ENCODE data around the gene ATP5PD.
A peak's percentile ranks its signal among the peaks of the same experiment; 100 is the strongest.
"Not testable (repeated sequence)": the region's sequence is repeated elsewhere in the genome, so short reads cannot be mapped to it uniquely, and the experiment has no call there.

ATP5PD gene

DNA sequence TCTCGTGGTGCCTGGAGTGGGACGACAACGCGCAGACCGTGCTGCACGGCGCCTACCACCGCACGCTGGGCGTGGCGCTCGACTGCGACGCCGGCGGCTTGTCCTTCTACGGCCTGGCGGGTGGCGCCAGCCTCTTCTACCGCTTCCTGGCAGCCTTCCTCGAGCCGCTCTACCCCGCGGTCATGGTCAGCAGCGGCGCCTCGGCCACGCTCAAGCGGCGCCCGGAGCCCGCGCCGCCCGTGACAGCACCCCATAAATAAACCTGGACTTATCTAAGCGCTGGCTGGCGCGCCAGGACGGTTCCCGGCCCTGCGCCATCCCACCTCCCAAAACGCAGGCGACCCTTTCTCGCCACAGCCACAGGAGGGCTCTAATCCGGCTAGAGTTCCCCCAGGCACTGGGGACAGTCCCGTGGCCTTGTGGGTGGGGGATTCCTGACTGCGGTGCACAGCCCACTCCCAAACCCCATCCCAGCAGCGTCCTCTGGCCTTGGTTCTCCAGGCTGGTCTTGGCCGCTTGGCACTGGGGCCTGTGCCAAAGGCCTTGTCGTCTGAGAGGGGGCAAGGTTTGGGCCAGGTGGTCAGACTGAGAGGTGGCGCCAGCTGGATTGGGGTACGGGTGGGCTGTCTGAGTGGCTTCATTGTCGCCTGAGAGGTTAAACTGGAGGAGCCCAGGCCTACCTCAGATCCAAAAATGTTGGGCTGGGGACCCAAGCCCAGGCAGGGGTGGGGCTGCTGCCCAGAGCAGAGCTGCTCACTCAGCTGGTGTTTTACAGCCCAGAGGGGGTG lies 30.9 kb upstream of the ATP5PD start:
- DNase-seq (ENCODE audit: low read depth) = peak; percentile 70

DNA sequence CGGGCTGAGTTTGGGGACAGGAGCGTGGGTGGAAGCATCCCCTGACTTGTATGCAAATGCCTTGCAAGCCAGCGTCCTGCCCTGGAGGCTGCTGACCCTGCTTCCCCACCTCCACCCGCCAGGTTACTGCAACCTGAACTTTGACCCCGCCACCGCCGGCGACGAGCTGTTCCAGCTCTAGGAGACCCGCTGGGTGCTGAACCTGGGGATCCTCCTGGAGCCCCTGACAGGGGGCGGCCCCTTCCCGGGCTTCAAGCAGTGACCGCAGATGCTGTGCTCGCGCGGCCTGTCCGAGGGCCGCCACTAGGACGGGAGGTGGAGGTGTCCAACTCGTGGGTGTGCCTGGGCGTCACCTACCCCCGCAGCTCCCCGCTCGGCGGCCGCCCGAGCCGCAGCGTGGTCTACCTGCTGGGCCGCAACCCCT lies 30.3 kb upstream of the ATP5PD start:
- no peak for DNase-seq (ENCODE audit: low read depth)

DNA sequence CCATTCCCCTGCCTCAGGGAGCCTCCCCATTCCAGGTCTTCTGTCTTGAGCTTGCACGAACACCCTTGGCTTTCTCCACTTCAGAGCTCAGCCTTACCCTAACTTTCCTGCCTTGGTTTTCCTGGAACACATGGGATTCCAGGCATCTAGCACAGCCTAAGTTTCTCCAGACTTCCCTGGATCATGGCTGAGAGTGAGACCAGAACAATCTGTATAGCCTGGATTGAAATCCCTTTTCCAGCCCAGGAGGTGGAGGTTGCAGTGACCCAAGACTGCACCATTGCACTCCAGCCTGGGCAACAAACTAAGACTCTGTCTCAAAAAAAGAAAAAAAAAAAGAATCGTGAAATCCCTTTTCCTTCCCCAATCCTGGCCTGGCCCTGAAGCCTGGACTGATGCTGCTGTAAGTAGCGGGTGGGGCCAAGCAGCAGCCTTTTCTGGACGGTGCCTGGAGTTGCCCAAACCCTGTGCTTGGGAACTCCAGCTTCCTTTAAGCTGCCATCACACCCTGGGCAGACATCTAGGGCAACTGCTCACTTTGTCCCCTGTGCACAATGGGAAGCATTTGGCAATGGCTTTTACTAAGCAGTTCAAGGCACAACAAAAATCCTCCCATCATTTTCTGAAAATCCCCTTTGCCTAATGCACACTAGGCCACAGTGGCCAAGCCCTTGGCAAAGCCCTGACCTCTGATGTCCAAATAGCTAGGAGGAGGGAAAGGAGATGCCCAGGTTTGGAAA lies 29.0 kb upstream of the ATP5PD start:
- no peak for DNase-seq (ENCODE audit: low read depth)

DNA sequence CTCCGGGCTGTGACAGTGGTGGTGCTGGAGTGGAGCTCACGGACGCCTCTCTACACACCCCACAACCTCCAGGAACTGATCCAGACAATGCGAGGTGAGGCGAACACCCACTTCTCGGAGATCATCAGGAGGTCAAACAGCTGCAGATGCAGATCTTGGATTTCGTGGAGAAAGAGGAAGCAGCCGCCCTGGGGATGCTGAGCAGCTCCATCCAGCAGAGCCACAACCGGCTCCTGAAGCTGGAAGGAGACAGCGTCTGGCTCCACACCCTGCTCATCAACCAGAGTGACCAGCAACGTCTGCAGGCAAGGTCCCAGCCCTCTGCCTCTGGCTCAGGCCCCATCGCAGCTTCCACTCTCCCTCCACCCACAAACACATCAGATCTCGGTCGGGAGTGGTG lies 27.8 kb upstream of the ATP5PD start:
- DNase-seq (ENCODE audit: low read depth) = peak; percentile 61

DNA sequence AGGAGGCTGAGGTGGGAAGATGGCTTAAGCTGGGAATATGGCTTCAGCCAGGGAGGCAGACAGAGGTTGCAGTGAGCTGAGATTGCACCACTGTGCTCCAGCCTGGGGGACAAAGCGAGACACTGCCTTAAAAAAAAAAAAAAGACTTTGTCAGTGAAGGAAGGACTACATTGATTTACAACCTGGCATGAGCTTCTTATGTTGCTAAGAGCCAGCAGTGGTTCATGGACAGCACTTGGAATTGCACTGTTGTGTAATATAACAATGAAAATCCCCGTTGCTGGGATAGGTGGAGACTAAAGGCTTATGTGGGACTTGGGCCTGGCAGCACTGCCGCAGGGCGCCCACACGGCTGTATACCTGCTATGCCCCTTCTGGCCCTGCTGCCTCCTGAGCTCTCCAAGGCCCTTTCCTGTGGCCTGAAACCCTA lies 26.9 kb upstream of the ATP5PD start:
- no peak for DNase-seq (ENCODE audit: low read depth)

DNA sequence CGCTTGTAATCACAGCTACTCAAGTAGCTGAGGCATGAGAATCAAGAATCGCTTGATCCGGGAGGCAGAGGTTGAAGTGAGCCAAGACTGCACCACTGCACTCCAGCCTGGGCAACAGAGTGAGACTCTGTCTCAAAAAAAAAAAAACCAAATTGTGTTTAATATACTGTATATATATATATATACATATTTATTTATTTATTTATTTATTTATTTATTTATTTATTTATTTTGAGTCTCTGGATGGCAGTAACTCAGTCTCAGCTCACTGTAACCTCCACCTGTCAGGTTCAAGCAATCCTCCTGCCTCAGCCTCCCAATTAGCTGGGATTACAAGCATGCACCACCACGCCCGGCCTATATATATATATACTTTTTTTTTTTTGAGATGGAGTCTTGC lies 26.1 kb upstream of the ATP5PD start:
- DNase-seq (ENCODE audit: low read depth) = not testable (repeated sequence)

DNA sequence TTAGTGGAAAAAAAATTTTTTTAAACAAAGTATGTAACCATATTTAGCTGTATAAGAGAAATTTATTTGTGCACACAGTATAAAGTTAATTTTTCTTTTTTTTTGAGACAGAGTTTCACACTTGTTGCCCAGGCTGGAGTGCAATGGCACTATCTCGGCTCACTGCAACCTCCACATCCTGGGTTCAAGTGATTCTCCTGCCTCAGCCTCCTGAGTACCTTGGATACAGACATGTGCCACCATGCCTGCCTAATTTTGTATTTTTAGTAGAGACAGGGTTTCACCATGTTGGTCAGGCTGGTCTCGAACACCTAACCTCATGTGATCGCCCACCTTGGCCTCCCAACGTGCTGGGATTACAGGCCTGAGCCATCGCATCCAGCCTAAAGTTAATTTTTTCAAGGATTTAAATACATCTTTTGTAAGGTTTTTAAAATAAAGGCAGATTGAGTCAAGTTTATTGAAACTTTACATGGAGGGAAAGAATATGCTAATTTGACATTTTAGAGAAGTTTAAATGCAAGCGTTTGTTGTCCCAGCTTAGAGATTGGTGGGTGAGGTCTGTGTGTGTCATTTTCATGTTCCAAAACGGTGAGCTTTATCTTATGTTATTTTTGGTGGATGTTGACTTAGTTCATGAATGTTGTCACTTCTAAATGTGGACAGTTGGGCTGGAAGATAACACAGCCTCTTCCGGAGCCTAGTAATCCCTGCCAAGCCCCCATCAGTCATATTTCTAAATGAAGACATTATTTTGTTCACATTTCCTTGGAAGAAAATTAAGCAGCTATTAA lies 24.9 kb upstream of the ATP5PD start:
- not testable (repeated sequence) for DNase-seq (ENCODE audit: low read depth)

DNA sequence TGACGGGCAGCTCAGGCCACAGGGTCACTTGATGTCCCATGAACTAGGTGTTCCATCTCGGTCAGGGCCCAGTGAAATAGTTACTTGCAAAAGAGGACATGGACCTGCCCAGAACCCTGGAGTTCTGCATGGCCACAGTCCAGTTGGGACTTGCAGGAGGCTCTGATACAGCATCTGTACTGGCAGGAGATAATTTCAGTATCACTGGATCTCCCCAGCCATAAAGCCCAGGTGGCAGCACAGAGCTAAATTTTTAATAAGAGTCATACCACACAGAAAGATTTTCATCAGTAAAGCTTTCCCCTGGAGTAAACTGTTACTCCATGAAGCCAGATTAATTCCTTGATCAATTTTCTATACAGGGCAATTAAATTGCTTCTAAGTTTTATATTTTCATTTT lies 23.0 kb upstream of the ATP5PD start:
- DNase-seq (ENCODE audit: low read depth) = no peak

DNA sequence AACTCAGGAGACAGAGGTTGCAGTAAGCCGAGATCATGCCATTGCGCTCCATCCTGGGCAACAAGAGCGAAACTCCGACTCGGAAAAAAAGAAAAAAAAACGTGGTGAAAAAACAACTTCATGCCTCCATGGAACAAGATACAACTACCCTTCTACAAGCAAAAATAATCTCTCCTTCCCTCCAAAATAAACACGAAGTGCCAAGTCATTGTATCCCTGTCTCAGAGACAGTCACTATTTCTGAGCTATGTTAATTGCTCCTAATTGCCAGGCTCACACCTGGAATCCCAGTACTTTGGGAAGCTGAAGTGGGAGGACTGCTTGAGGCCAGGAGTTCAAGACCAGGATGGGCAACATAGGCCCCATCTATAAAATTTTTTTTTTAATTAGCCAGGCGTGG lies 22.0 kb upstream of the ATP5PD start:
- no peak for DNase-seq (ENCODE audit: low read depth)

DNA sequence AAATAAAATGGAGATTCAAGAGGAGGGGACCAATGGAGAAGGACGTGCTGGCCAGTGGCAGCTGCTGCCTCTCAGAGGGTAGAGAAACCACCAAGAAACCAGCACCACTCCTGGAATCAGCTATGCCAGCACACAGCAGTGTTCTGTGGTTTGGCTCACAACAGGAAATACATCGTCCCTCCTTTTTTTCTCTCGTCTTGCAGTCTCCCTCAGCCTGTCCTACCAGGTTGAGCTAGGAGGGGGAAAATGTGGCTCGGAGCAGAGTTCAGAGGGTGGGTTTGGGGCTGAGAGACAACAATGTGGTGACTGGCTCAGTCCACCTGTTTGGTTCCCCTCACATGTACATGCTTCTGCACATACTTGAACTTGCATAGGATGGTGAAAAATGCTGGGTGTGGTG lies 21.1 kb upstream of the ATP5PD start:
- DNase-seq (ENCODE audit: low read depth) = no peak

DNA sequence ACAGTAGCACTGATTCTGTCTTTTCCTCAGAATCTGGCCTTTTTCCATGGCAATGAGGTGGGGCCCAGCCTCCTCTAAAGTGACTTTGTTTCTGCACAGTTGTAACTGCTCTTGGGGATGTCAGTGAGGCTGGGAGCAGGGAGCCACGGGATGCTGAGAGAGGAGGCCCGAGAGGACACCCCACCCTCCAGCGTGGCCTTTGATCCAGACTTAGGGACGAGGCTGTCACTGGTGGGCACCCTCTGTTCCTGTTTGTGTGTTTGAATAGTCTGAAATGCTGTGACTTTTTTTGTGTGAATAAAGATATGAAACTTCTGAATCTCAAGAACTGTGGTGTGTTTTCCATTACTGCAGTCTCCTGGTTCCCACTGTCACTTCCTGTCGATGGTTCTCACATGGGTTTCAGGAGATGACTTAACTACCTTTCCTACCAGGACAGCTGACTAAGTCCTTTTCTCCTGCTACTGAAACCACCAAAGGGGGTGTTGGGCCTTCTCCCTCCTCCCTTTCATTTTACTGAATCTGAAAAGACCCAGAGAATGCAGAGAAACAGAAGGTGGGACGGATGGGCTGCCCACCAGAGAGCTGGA lies 18.9 kb upstream of the ATP5PD start:
- no peak for DNase-seq (ENCODE audit: low read depth)

DNA sequence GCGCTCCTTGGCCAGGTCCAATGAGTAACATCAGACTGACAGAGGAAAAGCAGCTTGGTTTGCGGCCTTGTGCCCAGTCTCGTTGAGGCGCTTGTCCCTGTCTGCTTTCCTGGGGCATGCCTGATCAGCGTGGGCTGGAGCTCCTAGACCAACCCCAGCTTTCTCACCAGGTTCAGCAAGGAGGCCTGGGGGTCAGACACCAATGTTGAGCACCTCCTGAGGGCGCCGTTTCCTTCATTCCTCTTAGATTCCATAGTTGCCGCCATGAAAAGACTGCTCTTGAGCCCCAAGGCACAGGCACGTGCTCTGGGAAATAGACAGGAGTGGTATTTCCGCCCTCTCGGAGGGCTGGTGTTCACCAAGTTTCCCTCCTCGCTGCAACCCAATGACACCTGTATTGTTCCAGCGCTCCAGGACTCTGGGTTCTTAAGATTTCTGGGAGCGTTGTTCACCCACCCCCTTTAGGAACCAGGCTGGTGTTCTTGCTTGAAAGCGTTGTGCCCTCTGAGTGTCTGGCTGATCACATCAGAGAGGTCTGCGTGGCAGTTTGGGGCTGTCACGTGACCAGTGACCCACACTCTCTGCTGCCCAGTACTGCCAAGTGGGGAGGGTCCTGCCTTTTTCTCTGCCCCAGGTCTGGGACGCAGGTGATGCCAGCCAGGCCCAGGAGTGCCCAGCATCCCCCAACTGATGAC lies 18.2 kb upstream of the ATP5PD start:
- DNase-seq (ENCODE audit: low read depth) = no peak

DNA sequence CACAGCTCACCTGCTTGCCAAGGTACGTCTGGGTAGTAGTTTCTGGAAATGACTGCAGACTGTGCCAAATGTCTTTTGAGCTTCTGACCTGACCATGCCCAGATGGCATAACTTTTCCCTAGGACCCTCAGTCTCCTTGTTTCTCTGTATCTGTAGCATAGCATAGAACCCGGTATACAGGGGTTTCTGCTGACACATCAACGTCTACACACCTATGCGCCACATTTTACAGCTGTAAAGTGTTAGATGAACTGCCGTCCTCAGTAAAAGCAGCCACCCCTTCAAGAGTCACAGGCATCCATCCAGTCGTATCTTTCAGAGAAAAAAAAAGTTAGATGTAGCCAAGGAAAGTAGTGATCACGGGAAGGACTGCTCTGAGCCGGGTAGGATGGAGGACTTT lies 17.7 kb upstream of the ATP5PD start:
- DNase-seq (ENCODE audit: low read depth) = no peak

DNA sequence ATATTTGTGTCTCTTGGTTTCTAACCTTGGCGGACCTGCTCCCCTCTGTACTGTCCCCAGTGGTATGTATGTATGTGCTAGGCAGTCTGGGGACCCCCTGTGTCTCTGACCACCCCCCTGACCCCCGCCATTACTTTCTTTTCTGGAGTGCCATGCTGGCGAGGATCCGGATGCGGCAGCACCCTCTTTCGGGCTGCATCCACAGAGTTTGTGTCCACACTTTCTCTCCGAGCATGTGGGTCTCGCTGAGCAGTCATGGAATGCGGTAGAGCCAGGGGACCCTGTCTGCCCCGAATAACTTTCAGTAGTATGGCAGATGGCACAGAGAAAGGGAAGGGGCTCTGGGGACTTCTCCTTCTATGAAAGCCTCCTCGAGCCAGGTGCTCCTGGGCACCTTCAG lies 17.3 kb upstream of the ATP5PD start:
- DNase-seq (ENCODE audit: low read depth) = no peak

DNA sequence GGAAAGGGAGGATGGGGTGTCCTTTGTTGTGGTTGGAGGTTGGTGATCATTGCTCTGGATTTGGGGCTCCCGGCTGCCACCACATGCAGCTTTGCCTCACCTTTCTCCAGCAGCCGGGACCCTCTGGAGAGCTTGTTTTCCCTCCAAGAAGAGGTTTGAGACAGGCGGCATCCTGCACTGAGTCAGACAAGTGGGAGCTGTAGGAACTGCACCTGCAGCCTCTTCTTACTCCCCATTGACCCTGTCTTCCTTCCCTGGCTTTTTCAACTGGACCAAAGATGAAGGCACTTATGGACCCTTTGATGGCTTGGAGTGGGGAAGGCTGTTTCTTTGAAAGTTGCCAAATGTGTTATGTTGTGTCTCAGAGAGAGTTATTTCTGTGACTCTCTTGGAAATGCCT lies 16.9 kb upstream of the ATP5PD start:
- no peak for DNase-seq (ENCODE audit: low read depth)

DNA sequence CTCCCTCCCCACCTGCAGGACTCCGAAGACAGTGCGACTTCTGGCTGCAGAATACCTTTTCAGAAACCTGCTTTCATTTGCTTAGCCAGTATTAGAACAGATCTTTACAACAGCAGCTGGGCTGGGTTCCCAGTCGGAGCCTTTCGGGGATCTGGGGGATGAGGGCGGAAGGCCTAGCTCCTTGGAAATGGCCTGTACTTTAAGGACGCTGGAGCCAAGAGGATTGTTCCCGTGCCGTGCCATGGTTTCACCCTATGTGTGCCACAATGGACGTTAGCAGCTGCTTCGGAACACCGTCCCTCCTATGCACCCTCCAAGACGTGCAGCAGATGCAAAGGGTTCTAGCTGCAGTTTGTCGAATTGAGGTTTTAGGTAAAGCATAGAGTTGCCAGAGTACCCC lies 16.4 kb upstream of the ATP5PD start:
- no peak for DNase-seq (ENCODE audit: low read depth)

DNA sequence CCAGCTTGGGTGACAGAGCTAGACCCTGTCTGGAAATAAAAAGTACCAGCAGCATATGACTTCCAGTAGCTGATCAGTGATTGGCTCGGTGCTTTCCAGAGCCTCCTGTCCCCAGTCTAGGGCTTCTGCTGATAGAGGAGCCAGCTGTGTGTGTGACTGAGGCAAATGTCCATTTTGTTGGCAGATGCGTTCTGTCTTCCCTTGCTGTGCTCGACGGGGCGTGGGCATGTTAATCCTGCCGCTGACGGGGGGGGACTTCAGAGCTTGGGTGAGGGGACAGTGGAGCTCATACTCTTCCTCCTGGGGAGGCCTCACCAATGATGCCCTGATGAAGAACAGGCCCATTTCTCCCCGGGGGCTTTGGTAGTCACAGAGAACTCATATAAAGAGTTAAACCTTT lies 14.8 kb upstream of the ATP5PD start:
- no peak for DNase-seq (ENCODE audit: low read depth)

DNA sequence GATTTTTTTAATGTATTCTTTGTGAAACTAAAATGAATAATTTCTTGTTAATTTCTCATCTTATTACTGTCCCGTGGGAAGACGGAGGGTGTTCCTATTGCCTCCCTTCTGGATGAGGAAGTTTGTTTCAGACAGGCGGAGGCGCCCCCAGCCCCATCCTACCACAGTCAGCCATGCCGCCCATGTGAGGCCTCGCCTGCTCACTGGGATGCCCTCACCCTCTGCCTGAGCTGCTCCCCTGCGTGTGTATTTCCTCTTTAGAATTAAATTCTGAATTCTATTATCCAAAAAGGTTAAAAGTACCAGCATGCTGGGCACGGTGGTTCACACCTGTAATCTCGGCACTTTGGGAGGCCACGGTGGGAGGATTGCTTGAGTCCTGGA lies 14.3 kb upstream of the ATP5PD start:
- DNase-seq (ENCODE audit: low read depth) = no peak

DNA sequence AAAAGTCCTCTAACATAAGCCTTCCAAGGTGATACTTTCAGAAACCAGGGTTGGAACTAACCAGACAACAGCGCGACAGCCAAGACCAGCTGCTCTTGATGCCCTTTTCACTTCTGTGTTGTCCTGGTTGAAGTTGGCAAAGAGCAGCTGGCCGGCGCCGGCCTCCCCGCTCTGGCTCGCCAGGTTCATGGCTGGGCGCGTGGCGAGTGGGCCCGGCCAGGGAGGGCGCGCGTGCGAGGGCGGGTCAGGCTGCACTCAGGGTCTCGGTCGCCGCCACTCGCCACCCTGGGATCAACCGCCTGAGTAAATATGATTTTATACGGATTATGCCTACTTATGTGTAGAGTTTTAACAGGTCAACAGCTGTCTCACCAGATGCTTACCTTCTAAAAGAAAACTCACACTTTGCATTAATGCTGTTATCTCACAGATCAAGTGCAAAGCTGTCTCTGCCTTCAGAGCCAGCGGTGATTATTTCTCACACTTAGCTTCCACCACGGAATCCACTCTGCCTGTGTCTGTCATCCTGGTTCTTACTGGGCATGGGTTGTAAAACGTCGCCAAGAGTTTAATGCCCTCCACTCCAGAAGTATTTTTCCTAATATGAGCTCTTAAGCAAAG lies 13.8 kb upstream of the ATP5PD start:
- no peak for DNase-seq (ENCODE audit: low read depth)

DNA sequence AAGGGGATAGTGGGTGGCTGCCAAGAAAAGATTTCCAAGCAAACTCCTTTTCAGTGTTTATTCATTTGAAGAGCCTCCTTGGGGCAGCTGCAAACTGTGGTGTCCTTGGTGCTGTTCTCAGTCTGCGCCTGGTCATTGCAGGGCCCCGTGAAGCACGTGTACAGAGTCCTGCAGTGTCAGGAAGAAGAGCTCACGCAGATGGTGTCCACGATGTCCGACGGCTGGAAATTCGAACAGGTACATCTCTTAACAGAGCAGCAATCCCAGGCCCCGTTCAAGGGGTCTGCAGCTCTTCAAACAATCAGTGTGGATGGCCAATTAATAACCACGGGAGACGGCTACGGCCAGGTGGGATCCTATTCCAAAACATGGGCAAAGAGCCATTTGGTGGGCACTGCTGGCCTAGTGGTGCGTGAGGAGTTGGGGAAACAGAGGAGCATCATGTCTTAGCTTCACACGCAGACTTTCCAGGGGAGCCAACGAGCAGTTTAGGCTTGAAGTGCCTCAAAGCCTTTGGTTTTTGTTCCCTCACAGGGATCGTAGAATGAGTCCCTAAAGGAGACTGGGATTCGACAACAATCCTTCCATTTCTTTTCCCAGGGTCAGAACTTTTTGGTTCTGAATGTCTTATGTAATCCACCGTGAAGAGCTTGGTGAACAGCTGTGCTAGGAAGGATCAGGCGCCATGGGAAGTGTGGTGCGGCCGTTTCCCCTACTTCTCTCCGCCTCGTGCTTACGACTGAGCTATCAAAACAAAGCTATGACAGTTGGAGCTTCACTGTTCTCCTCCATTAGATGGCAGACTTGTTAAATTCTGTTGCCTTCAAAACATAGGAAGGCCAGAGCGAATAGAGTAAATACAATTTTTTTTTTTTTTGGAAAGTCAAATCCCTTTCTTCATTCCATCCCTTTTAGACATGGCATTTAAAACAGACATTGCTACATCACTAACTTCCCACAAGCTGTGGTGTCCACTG lies 12.9 kb upstream of the ATP5PD start:
- DNase-seq (ENCODE audit: low read depth) = no peak

Data from CMK (cell line).